HG02884 (cell line): ENCODE measurements around the gene PCDH9.

Source experiments
- ATAC-seq: cut with Tn5 transposase; IDR thresholded peaks from one replicate; pipeline ENCODE4 v1.9.1; 2021; ENCODE audit warnings: mild to moderate bottlenecking, moderate library complexity; ENCODE audit not compliant: unreplicated experiment

PCDH9 gene

DNA sequence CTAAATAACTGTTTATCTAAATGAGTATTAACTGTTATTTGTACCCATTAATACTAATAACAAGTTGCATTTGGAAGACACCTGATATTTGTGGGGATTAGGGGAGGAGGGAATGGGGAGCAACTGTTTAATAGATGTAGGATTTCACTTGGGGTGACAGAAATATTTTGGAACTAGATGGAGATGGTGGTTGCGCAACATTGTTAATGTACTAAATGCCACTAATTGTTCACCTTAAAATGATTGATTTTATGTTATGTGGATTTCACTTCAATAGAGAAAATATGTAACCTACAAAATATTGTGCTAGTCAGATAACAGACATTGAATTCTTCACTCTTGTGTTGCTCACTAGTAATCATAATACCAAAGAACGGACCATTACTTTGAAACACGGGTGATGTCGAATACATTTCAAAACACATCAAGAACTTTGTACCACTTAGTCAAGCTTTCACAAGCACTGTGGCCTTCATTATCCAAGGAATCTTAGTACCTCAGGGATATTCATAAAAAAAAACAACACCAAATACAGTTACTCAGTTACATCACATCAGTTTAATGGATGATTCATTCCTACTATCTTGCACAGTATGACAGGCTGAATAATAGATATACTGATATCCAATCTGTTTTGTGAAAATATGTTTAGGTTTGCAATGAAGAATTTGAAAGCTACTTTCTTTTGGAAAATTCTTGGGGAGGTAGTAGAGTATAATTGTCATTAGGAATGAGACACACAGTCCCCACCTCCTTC, 721.8 kb downstream of the PCDH9 start:
- ATAC-seq, result no peak

DNA sequence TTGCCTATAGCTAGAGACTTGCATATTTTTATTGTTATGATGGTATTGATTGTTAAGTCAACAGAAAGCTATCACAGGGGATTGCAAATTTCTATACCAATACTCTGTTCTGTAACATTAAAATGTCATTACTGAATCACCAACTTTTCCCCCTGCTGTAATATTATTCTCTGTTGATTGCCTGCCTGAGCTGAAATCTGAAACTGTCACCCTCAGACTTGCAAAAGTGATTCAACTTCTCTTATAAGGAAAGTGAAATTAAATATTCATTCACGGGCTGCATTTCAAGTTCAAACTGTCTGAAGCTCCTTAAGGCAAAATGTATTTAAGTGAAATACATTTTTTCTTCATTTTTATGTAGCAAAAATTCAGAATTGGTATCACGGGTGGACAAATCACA, 723.2 kb downstream of the PCDH9 start:
- no peak for ATAC-seq

DNA sequence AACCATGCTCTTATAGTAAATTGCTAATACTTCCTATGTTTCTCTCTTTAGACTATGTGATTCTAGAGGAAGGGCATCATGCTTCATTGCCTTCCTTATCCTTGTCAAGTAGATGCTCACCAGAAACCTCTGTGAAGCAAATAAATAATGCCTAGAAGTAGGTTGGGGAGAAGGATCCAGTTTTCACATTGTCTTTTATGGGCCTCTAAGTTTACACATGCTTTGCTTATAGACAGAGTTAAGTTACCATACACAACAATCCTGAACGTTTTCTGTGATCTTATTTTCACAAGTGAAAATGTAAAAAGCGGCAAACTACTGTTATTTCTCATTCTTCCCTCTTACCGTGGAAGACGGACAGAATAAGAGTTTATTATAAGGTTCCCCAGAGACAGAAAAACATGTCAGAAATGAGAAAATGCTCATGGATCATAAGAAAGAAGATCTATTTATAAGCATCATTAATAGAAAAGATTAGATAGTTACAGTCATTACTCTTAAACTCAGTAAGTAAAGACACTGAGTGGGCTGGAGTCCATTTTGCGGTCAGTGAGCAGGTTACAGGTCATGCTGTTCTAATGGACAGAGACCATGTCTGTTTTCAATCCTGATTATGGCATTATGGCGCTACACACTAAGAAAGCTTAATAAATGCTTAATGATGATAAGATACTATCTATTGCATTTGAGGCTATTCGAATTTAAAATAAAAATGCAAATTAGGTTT, 723.9 kb downstream of the PCDH9 start:
- no peak for ATAC-seq

DNA sequence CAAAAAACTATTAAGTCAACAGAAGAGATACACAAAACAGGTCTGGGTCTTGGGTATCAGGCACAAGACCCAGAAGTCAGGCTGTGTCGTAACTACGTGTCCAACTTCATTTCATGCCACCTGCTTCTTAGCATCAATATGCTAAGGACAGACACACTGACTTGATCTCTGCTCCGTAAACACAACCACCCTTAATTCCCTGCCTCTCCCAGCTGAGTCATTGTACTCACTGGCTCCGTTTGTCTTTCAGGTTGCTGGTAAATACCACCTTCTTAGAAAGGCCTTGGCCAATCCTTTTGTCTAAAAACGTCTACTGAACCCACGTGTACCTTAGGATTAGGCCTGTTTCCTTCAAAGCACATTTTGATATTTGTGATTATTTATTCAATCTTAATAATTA, 726.2 kb downstream of the PCDH9 start:
- ATAC-seq, result no peak

DNA sequence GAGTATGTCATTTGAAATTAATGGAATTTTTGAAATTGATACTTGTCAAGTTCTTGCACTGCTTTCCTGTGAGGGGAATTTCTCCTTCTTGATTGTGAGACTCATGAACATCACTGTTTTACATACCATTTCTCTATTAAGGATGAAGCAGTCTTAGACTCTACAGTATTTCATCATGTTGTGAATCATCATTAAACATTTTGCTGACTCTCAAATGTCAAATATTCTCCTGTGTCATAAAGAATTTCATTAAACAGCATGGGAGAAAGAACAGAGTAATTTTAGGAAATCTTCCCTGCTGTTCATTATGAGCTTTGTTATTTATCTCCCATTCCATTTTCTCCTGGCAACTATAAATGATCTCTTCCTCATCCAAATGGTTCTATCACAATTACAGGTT, 729.0 kb downstream of the PCDH9 start:
- no peak for ATAC-seq

DNA sequence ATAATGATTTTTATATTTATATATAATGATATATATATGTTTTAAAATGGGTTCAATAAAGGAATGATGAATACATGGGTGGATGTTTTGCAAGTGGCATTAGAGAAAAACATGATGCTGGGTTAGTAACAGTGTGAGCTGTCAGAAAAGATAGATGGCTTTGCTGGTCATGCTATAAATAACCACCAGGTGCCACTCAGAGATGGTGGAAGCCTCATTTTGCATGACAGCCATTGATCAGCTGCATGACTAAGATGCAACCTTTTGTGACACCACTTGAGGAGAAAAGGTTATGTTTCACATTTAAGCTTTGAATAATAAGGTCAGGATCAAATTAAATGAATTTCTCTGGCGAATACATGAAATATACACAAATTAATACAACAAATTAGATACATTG, 737.7 kb downstream of the PCDH9 start:
- no peak for ATAC-seq

DNA sequence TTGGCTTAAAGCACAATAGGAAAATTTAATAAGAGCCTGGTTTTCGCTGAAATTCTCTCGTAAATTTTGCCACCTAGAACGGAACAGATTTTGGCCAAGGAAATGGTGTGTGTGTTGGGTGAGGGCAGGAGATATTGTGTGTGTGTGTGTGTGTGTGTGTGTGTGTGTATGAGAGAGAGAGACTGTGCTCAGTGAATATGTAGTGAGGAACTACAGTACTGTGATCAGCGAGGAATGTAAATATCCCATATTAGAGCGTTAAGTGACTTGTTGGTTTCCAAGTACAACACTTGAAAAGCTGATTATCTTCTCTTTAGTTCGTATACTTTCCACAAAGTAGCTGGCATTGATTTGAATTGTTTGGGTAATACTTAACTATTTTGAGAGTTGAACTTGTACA, 738.9 kb downstream of the PCDH9 start:
- no peak for ATAC-seq

DNA sequence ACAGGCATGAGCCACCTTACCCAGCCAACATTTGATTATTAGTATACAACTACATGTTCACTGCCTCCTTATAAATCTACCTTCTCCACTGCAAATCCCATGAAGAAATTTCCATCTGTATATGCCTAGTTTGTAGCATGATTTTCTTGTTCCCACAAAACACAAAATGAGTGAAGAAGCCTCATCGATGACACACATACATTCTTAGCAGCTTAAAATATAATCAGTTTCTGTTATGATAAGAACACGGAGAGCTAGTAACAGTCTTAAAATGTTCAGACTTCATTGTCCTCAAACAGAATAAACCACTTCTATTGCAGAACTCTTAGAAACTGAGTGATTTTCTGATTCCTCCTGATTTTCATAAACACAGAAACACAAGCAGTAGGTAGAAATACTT, 740.5 kb downstream of the PCDH9 start:
- no peak for ATAC-seq

DNA sequence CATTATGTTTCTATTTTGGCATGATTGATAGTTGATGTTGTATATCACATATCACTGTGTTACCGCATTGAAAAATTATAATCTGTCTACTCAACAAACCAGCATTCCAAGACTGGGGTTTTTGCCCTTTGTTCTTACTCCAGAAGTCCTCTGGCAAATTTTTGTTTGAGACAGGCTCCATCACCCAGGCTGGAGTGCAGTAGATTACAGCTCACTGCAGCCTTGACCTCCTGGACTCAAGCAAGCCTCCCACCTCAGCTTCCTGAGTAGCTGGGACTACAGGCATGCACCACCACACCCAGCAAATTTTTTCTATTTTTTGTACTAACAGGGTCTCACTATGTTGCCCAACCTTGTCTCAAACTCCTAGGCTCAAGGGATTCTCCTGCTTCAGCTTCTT, 741.0 kb downstream of the PCDH9 start:
- ATAC-seq, result no peak

DNA sequence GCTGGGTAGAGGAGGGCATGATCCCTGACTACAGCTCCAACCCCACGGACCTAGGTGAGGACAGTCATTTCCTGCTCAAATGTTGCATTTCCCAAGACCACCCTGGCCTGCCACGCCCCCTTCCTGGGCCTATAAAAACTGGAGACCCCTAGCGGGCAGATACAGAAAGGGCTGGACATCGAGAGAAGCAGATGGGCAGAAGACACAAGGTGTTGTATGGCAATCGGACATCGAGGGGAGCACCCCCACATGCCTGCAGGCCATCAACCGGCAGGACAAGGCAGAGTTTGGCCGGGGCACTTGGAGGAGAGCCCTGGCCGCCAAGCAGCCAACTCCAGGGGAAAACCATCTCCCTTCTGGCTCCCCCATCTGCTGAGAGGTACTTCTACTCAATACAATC, 746.4 kb downstream of the PCDH9 start:
- ATAC-seq, result no peak

DNA sequence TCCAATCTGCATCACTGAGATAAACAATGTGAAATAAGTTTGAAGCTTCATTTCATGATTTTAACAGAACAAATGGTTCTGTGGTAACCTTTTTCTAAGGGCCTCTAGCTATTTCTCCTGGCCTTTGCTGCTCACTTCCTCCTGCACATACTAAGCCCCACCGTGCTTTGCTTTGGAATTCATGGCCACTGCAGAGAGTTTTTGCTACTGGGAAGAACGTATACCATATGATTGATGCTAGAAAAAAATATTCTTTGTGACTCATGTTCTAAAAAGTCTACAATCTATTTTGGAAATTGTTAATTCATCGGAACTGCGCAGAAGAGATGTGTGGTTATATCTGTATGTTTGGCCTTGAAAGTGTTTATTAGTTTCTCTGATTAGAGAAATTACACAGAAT, 747.3 kb downstream of the PCDH9 start:
- no peak for ATAC-seq

DNA sequence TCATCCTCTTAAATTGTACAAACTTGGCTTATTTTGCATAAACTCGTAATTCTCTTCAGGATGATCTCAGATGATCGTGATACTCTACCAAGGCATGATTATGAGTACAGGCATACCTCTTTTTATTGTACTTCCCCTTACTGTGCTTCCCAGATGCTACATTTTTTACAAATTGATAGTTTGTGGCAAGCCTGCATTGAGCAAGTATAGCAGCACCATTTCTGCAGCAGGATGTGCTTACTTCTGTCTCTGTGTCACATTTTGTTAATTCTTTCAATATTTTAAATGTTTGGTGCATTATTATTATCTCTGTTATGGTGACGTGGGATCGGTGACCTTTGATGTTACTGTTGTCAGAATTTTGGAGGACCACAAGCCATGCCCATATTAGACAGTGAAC, 752.3 kb downstream of the PCDH9 start:
- no peak for ATAC-seq

DNA sequence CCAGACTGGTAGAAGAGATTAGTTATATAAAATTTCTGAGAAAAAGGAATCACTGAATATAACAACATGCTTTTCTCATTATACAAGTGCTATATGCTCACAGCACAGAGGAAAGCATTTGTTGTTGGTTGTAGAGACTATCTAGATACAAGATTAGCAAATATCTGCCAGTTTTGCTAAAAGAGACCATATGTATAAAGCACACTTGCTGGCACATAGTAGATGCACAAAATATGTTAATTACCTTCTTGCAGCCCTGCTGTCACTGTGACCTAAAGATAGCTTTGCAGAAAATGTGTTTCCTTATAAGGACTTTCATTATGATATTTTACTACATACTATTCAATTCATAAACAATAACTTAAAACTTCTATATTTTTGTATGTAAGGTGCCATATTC, 755.1 kb downstream of the PCDH9 start:
- no peak for ATAC-seq

DNA sequence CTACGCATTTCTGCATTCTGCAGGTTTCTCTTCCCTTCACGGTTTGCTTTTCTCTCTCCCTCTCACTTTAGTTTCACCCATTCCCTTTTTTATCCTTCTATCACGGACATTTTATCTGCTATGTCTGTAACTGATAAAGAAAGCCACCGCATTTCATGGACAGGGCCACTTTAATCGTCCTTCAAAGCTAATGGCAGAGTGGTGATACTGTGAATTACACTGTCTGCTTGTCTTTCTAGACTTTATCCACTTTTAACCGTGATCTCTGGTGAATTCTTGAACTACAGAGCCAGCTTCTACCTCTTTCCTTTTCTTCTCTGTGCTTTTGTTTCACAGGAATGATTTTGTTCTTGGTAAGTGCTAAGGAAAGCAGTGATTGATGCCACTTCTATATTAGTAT, 760.4 kb downstream of the PCDH9 start:
- ATAC-seq, result no peak

DNA sequence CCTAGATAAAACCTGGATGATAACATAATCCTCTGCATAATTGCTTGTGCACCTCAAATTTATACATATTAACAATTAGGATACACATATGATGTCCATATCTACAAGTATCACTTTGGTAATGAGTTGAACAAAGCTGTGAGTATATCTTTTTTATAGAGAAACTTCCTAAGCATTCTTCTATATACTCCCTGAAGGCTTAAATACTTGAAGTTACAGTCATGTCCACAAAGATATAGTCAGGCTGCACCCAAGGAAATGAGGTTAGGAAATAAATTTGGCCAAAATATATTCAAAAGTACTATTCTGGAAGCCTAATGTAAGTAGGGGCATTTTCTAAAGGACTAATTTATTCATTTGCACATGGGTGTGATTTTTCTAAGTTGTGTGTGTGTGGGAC, 761.5 kb downstream of the PCDH9 start:
- ATAC-seq, result no peak

DNA sequence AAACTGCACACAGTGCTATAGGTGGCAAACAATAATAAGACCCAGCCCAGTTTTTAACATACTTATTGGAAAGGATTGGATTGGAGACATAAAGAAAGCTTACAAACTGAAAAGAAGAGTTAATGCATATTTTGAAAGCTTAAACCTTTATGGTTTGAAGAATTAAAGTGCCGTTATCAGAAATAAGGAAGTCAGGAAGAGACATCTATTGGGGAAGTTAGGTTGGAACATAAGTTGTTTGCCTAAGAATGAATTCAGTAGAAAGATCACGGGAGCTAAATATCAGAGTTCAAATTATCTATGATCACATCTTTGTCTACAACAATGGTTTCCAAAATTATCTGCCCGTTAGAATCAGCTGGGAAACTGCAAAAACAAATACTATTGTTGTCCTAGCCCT, 767.9 kb downstream of the PCDH9 start:
- ATAC-seq, result no peak

DNA sequence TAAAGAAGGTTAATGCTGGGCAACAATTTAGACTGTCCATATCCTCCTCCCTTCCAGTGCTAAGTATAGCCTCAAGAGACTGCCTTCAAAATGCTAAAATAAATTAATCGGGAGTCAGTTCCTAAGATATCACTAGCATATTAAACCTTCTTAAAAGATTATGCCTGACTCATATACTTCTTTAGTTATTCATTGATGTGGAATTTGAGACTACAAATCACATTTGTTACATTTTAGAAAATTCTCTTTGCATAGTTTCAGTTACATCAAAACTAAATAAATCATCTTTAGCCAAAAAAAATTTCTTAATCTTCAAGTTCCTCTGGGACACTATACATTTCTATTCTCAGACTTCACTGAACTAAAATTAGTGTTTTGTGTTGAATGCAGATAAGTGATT, 769.1 kb downstream of the PCDH9 start:
- no peak for ATAC-seq

DNA sequence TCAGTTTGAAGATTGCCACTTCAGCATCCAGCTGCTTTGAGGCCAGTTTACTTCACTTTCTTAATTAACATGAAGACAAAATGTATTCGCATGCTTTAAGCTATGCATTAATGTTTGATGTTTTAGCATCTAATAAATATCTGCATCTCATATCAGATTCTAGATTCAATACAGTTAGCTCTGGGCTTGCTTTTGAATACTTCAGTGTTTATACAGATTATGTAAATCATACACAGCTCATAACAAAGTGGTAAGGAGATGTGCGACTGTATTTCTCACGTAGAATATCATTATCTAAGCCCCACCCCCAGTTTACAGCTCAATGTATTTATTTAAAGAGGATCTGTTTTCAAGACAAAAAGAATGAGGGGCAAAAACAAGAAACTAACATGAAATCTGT, 770.5 kb downstream of the PCDH9 start:
- ATAC-seq, result no peak

DNA sequence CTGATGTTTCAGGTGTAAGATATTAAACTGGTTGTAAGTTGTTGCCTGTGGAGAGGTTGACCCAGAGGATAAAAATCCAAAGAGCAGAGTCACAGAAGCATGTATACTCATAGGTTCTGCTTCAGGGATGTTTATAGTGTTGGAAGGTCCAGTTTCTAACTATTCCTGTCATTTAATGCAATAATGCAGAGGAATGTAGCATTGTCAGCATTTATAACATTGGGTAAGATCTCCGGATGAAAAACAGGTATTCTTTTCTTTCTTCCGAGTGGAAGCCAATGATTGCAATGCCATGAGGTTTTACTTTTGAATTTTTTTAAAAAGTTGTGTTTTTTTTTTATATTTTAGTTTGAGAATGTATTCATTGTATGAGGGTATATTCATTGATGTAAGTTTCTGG, 771.0 kb downstream of the PCDH9 start:
- ATAC-seq, result no peak

DNA sequence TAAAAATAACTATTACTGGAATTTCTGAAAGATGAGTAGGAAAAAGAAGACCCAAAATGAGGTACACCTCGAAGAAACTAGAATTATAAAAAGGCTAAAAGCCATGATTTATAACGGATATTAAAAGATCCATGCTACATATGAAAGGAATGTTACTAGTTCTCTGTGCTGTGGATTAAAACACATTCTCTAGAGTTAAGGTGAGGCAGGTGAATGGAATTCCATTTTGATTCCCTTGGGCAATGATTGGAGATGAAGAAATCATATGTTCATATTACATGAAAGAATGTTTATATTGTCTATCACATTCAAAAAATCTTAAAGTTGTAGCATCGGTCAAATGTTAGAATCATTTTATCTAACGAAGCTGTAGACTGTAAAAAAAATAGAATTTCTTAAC, 783.7 kb downstream of the PCDH9 start:
- no peak for ATAC-seq

DNA sequence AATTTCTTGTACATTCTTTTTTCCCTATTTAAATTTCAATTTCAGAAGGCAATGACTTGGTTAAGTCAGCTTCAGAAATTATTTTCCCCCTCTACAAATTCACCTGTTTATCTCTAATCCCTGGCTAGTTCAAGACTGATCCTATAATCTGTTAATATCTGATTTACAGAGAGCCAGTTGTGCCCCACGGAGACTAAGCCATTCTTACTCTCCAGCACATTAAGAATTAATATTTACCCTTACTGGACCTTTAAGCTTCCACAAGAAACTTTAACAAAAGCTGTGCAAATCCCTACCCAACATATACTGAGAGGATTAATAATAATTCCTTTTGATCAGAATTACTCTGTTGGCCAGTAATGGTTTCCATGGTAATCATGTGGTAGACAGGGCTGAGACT, 786.2 kb downstream of the PCDH9 start:
- ATAC-seq, result no peak

DNA sequence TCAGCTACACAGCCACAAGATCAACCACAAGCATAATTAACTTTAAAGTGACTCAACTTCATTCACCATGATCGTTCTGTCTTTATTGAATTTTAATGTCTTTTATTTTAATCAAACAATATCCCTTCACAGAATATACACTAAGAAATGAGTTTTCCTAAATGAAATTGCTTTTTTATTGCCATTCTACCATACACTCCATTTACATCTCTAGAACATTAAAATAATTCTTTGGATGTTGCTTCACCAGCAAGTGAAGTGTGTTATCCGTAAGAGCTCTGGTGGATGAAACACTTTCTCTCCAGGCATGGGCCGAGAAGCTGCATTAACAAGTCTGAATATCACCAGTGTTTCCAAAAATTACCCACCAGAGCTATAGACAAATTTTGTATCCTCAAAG, 789.2 kb downstream of the PCDH9 start:
- ATAC-seq, result no peak

DNA sequence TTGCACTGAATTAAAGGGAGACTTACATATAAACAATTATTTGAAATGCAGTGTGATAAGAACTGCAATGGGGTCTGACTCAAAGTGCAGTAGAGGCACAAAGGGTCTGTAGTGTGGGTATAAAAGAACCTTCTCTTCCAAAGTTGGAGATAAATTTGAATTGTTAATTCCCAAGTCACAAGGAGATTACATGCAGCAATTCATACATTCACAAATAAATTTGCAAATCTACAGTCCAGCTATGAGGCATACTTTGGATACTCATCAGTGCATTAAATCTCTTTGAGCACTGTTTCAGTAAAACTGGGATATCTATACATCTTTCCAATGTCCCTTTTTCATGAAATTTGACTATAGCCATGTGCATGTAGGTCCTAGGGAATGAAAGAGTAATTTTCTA, 799.4 kb downstream of the PCDH9 start:
- ATAC-seq, result no peak
